ENCODE results near the gene ADCY2. TPM values are rescaled to one million over a fixed set of nuclear protein-coding genes. Genes with fewer than 3 reads are reported as not detected.

The ADCY2 gene
- polyA plus RNA-seq, 1 experiment = not detected

GRCh38 chr5:7759257-7759871 is 363.4 kb downstream of the ADCY2 start:
- Histone ChIP-seq H3K9me3 (ENCODE audit: control insufficient read depth, insufficient read depth, low read length) (peaks cover 11% of the 10 kb centered on the region), H3K27me3 (ENCODE audit: control insufficient read depth, insufficient read depth, low read length) (no peaks in the 10 kb centered on the region), H3K27ac (ENCODE audit: low read depth, low read length) (no peak overlapping the region), H3K4me3 (ENCODE audit: low read depth, low read length) (no peak overlapping the region)
- CTCF ChIA-PET = no interaction called here
- no peak for TF ChIP-seq CTCF (IDR thresholded peaks at IDR 0.05; ENCODE audit: low read depth, low read length)
- POLR2A ChIA-PET = no interaction called here
- no peak for DNase-seq (ENCODE audit: low read depth, low spot score)

- TF ChIP-seq CTCF (IDR thresholded peaks at IDR 0.05; ENCODE audit: low read depth, low read length) = no peak
- no peak for DNase-seq (ENCODE audit: low read depth, low spot score)
- CTCF ChIA-PET = no interaction called here
- Histone ChIP-seq H3K4me3 (ENCODE audit: low read depth, low read length) (no peak overlapping the region), H3K9me3 (ENCODE audit: control insufficient read depth, insufficient read depth, low read length) (peaks cover 11% of the 10 kb centered on the region), H3K27ac (ENCODE audit: low read depth, low read length) (no peak overlapping the region), H3K27me3 (ENCODE audit: control insufficient read depth, insufficient read depth, low read length) (no peaks in the 10 kb centered on the region)
- POLR2A ChIA-PET = no interaction called here
These were observed 364.1 kb downstream of the ADCY2 start for GRCh38 chr5:7759951-7760580.

GRCh38 chr5:7762267-7762666 is 366.3 kb downstream of the ADCY2 start:
- ChIA-PET CTCF (no interaction called here), POLR2A (no interaction called here)
- TF ChIP-seq CTCF (IDR thresholded peaks at IDR 0.05; ENCODE audit: low read depth, low read length) = no peak
- no peak overlapping the region for H3K4me3 ChIP-seq (ENCODE audit: low read depth, low read length)
- H3K27me3 ChIP-seq (ENCODE audit: control insufficient read depth, insufficient read depth, low read length) = no peaks in the 10 kb centered on the region
- H3K9me3 ChIP-seq (ENCODE audit: control insufficient read depth, insufficient read depth, low read length) = peaks cover 11% of the 10 kb centered on the region
- no peak for DNase-seq (ENCODE audit: low read depth, low spot score)
- H3K27ac ChIP-seq (ENCODE audit: low read depth, low read length) = no peak overlapping the region

GRCh38 chr5:7763621-7764072 is 367.7 kb downstream of the ADCY2 start:
- no peak for DNase-seq (ENCODE audit: low read depth, low spot score)
- no peaks in the 10 kb centered on the region for H3K27me3 ChIP-seq (ENCODE audit: control insufficient read depth, insufficient read depth, low read length)
- H3K4me3 ChIP-seq (ENCODE audit: low read depth, low read length) = no peak overlapping the region
- H3K9me3 ChIP-seq (ENCODE audit: control insufficient read depth, insufficient read depth, low read length) = peaks cover 10% of the 10 kb centered on the region
- POLR2A ChIA-PET = no interaction called here
- TF ChIP-seq CTCF (IDR thresholded peaks at IDR 0.05; ENCODE audit: low read depth, low read length) = no peak
- CTCF ChIA-PET = no interaction called here
- no peak overlapping the region for H3K27ac ChIP-seq (ENCODE audit: low read depth, low read length)

GRCh38 chr5:7764452-7764851 is 368.5 kb downstream of the ADCY2 start:
- ChIA-PET CTCF (interaction anchor here (1.8 kb wide), 1 partner anchor 18 kb away, joined by 4 read pairs; no protein-coding TSS in a partner anchor), POLR2A (no interaction called here)
- DNase-seq (ENCODE audit: low read depth, low spot score) = no peak
- H3K27me3 ChIP-seq (ENCODE audit: control insufficient read depth, insufficient read depth, low read length) = no peaks in the 10 kb centered on the region
- no peak for TF ChIP-seq CTCF (IDR thresholded peaks at IDR 0.05; ENCODE audit: low read depth, low read length)
- peaks cover 3% of the 10 kb centered on the region; the same call in 1 of the 2 replicates for H3K9me3 ChIP-seq (ENCODE audit: control insufficient read depth, insufficient read depth, low read length)
- H3K4me3 ChIP-seq (ENCODE audit: low read depth, low read length) = no peak overlapping the region
- H3K27ac ChIP-seq (ENCODE audit: low read depth, low read length) = no peak overlapping the region
